Parathyroid adenoma (tissue), 2 donors: ENCODE results near the gene NOX3.

Experiments used
- H2AFZ ChIP-seq: fragments of 300-600 bp; sonication (generic); one replicate; pipeline ENCODE4 v1.7.0; 2017; ENCODE audit warnings: antibody characterized with exemption, mild to moderate bottlenecking
- H3K27ac ChIP-seq: fragments of 300-600 bp; sonication (generic); one replicate; pipeline ENCODE4 v1.7.0; 2017
- H3K27me3 ChIP-seq: fragments of 300-600 bp; sonication (generic); one replicate; pipeline ENCODE4 v1.7.0; 2017; ENCODE audit warnings: low read length; ENCODE audit not compliant: control insufficient read depth, insufficient read depth
- H3K36me3 ChIP-seq: fragments of 300-600 bp; sonication (generic); one replicate; pipeline ENCODE4 v1.7.0; 2017; ENCODE audit warnings: low read length; ENCODE audit not compliant: control insufficient read depth, insufficient read depth
- H3K4me1 ChIP-seq: fragments of 300-600 bp; sonication (generic); one replicate; pipeline ENCODE4 v1.7.0; 2017; ENCODE audit warnings: control low read depth
- H3K4me2 ChIP-seq: fragments of 300-600 bp; sonication (generic); one replicate; pipeline ENCODE4 v1.7.0; 2017; ENCODE audit warnings: low read length
- H3K4me3 ChIP-seq: fragments of 300-600 bp; sonication (generic); one replicate; pipeline ENCODE4 v1.7.0; 2017; ENCODE audit warnings: low read depth, low read length
- H3K79me2 ChIP-seq: fragments of 300-600 bp; sonication (generic); one replicate; pipeline ENCODE4 v1.7.0; 2017; ENCODE audit warnings: control low read depth
- H3K9ac ChIP-seq: fragments of 300-600 bp; sonication (generic); one replicate; pipeline ENCODE4 v1.7.0; 2017; ENCODE audit warnings: mild to moderate bottlenecking
- H3K9me3 ChIP-seq: fragments of 300-600 bp; sonication (generic); one replicate; pipeline ENCODE4 v1.7.0; 2017; ENCODE audit warnings: low read length; ENCODE audit not compliant: control insufficient read depth
- TF ChIP-seq, protein P1 (sequence below): fragments of 300-600 bp; sonication (generic); IDR thresholded peaks from one replicate; pipeline ENCODE4 v1.7.0; 2017; ENCODE audit warnings: antibody characterized with exemption, mild to moderate bottlenecking
- donor health status: primary hyperparathyroidism.

NOX3 gene

DNA sequence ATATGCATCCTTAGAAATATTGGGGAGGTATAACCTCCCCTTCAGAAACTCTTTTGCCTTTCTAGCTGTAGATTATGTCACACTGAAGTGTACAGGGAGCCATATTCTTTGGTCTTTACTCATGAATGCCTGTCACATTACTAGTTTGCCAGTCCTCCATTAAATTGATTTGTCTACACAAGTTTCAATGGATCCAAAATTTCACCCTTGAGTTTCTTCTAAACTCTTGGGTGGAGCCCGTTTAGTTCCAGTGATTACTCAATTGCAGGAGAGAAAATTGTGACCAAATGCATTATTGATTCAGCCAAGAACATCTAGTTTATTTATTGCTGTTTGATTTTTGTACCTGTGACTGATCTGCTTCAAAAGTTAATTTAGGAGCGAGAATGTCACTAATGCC lies 81.0 kb downstream of the NOX3 start:
- no peaks in the 10 kb centered on the region for H3K27me3 ChIP-seq
- H3K9ac ChIP-seq = no peak overlapping the region
- no peaks in the 10 kb centered on the region for H3K36me3 ChIP-seq
- H3K9me3 ChIP-seq = no peaks in the 10 kb centered on the region
- no peak overlapping the region for H3K4me2 ChIP-seq
- no peak overlapping the region for H3K27ac ChIP-seq
- H3K4me3 ChIP-seq = no peak overlapping the region
- TF ChIP-seq, protein P1, sequence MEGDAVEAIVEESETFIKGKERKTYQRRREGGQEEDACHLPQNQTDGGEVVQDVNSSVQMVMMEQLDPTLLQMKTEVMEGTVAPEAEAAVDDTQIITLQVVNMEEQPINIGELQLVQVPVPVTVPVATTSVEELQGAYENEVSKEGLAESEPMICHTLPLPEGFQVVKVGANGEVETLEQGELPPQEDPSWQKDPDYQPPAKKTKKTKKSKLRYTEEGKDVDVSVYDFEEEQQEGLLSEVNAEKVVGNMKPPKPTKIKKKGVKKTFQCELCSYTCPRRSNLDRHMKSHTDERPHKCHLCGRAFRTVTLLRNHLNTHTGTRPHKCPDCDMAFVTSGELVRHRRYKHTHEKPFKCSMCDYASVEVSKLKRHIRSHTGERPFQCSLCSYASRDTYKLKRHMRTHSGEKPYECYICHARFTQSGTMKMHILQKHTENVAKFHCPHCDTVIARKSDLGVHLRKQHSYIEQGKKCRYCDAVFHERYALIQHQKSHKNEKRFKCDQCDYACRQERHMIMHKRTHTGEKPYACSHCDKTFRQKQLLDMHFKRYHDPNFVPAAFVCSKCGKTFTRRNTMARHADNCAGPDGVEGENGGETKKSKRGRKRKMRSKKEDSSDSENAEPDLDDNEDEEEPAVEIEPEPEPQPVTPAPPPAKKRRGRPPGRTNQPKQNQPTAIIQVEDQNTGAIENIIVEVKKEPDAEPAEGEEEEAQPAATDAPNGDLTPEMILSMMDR = no peak
- H2AFZ ChIP-seq = no peak overlapping the region
- H3K79me2 ChIP-seq = no peaks in the 10 kb centered on the region
- H3K4me1 ChIP-seq = no peaks in the 10 kb centered on the region

DNA sequence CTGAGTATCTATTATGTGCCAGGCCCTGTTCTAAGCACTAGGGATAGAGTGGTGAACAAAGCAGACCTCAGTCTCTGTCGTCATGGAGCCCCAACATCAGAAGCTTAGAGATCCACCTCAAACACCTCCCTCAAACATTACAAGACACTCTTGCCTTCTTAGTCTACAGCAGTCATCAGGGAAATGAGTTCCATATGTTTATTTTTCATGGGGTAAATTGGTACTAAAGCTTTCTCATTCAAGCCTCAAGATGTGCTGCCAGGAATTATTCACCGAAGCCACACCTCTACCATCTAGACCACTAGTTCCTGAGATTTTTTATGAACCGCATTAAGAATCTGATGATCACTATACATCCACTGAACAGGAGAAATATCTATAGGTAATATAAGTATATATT lies 82.4 kb downstream of the NOX3 start:
- TF ChIP-seq, protein P1 = no peak
- no peaks in the 10 kb centered on the region for H3K4me1 ChIP-seq

DNA sequence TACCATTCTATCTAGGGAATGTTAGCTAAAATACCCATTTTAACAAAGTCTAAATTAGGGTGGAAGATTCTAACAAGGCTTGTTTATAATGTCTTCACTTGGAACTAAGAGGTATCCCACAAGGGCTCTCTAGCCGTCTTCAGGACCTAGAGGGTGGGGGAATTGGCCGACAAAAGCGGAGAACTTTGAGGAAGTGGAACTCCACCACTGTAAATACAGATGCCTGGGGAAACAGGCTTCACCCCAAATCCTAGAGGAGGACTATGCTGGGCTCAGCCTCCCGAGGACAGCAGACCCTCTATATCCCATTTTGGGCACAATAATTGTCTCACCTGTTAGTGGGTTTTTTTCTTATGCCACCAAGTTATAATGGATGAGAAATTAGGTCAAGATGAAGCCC lies 83.4 kb downstream of the NOX3 start:
- TF ChIP-seq, protein P1 = no peak
- no peak overlapping the region for H3K9ac ChIP-seq
- no peaks in the 10 kb centered on the region for H3K27me3 ChIP-seq
- H2AFZ ChIP-seq = no peak overlapping the region
- H3K4me3 ChIP-seq = no peak overlapping the region
- no peaks in the 10 kb centered on the region for H3K36me3 ChIP-seq
- H3K27ac ChIP-seq = no peak overlapping the region
- no peak overlapping the region for H3K4me2 ChIP-seq
- H3K4me1 ChIP-seq = no peaks in the 10 kb centered on the region
- no peaks in the 10 kb centered on the region for H3K9me3 ChIP-seq
- no peaks in the 10 kb centered on the region for H3K79me2 ChIP-seq

More for the DNA sequence above, 82.4 kb downstream of the NOX3 start:
- no peak overlapping the region for H3K4me3 ChIP-seq
- H3K79me2 ChIP-seq = no peaks in the 10 kb centered on the region
- H3K9me3 ChIP-seq = no peaks in the 10 kb centered on the region
- no peak overlapping the region for H3K27ac ChIP-seq
- H2AFZ ChIP-seq = no peak overlapping the region
- no peak overlapping the region for H3K4me2 ChIP-seq
- no peak overlapping the region for H3K9ac ChIP-seq
- H3K36me3 ChIP-seq = no peaks in the 10 kb centered on the region
- H3K27me3 ChIP-seq = no peaks in the 10 kb centered on the region

DNA sequence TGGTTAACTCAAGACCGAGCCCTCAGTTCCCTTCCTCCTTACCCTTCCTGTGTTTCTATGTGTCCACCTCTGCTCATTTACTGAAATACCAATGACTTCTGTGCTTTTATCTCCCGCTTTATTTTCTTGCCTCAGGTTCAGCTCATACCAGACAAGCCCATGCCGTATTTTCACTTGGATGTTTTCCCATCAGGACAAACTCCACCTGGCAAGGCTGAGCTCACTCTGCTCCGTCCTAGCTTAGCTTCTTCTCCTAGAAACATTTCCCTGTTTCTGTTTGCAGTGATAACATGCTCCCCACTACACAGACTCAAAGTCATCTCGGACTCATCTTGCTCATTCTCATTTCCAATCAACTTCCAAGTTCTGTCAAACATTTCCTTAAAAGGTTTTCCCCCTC lies 84.4 kb downstream of the NOX3 start:
- Histone ChIP-seq H3K79me2 (no peaks in the 10 kb centered on the region), H3K9ac (no peak overlapping the region), H3K9me3 (no peaks in the 10 kb centered on the region), H3K4me1 (no peaks in the 10 kb centered on the region), H2AFZ (no peak overlapping the region), H3K27ac (no peak overlapping the region), H3K36me3 (no peaks in the 10 kb centered on the region), H3K4me2 (no peak overlapping the region), H3K27me3 (no peaks in the 10 kb centered on the region), H3K4me3 (no peak overlapping the region)
- TF ChIP-seq, protein P1 = no peak

DNA sequence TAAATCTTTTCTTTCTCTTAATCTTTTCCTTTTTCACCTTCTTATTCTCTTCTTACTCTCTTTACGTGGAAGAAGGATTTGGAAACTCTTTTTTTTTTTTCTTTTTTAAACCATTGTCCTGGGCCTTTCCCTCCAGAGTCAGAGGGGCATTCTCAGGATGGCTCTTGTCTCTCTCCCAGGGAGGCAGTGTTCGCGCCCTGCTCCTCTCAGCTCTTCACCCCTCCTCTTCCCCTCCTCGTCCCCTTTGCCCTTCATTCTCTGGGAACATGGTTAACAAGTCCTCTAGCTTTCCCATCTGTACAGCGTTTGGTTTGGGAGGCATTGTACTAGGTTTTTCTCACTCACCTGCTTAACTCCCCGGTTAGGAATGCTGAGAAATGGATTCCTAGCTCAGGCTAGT lies 89.3 kb downstream of the NOX3 start:
- no peaks in the 10 kb centered on the region for H3K79me2 ChIP-seq

More for the DNA sequence above, 89.3 kb downstream of the NOX3 start:
- Histone ChIP-seq H3K4me3 (no peak overlapping the region), H2AFZ (no peak overlapping the region), H3K36me3 (no peaks in the 10 kb centered on the region), H3K9ac (no peak overlapping the region), H3K27ac (no peak overlapping the region), H3K9me3 (no peaks in the 10 kb centered on the region), H3K4me1 (no peaks in the 10 kb centered on the region), H3K27me3 (no peaks in the 10 kb centered on the region), H3K4me2 (no peak overlapping the region)
- TF ChIP-seq, protein P1 = no peak
